NCI-H2227 treated with DMSO at 0.1 percent for 48 hours (cell line): ENCODE measurements around the gene RFPL1.

Experiments
- DNase-seq: peaks from one replicate; lab custom pipeline; 2025; lab: John Stamatoyannopoulos, UW

The RFPL1 gene

GRCh38 chr22:29443452-29443851 is 5.1 kb downstream of the RFPL1 start:
- DNase-seq: no peak

DNA sequence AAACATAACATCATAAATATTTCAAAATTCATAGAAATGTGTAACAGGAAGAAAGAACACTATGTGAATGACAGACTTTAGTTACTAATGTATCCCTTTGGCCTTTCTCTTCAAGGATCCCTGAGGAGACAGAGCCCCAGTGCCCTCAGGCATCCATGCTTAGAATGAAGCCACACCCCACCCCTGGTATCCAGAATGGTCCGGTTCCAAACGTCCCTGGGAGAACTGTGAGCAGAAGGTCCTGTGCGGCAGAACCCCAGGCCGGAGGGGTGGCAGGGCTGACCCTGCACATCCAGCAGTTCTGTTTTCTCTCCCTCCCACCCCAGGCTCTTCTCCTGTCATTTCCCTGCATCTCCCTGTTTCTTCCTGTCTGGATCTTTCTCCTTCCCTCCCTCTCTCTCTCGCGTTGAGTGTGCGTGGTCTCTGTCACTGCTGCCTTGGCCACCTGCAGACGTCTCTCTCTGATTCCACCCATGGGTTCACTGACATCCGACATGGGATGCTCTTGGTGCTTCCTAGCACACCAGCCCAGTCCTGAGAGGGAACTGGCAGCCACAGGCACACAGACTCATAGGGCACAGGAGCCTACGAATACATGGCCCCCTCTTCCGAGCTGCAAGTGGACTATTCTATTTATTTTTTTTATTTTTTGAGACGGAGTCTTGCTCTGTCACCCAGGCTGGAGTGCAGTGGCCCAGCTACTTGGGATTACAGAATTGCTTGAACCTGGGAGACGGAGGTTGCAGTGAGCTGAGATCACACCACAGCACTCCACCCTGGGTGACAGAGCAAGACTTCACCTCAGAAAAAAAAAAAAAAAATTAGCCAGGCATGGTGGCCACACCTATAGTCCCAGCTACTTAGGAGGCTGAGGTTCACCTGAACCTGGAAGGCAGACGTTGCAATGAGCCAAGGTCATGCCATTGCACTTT is 5.7 kb downstream of the RFPL1 start:
- DNase-seq: no peak

- DNase-seq: no peak
Observed at GRCh38 chr22:29445508-29445907, 7.1 kb downstream of the RFPL1 start.

GRCh38 chr22:29447906-29448305 is 9.5 kb downstream of the RFPL1 start:
- DNase-seq: no peak

GRCh38 chr22:29449296-29449875 is 11.0 kb downstream of the RFPL1 start:
- no peak for DNase-seq

DNA sequence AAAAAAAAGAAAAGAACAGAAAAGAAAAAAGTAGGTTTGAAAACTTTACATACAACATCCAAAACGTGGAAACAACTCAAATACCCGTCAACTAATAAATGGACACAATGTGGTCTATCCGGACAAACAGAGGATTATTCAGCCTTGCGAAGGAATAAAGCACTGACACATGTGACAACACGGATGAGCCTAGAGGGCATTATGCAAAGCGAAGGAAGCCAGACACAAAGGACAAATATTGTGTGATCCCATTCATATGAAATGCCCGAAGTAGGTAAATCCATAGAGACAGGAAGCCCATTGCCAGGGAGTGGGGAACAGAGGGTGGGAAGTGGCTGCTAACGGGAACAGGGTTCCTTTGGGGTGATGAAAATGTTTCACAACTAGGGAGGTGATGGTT is 11.8 kb downstream of the RFPL1 start:
- DNase-seq: no peak

GRCh38 chr22:29451863-29452262 is 13.5 kb downstream of the RFPL1 start:
- no peak for DNase-seq

DNA sequence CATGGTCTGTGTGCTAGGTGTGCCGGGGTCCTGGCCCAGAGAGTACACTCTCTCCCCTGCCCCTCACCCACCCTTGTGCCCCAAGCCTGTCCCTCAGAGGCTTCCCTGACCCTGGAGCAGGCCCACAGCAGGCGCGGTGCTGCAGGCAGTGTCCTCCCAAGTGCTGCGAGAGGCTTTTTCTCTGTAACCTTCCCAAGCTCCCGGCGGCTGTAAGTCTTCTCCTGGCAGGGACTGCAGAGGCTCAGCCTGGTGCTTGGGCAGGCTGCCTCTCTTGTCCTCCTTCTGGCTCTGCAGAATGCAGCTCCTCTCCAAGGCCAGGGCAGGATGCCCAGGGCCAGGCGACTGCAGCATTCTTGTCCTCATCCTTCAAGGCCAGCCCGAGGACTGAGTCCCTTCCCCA is 15.9 kb downstream of the RFPL1 start:
- no peak for DNase-seq

DNA sequence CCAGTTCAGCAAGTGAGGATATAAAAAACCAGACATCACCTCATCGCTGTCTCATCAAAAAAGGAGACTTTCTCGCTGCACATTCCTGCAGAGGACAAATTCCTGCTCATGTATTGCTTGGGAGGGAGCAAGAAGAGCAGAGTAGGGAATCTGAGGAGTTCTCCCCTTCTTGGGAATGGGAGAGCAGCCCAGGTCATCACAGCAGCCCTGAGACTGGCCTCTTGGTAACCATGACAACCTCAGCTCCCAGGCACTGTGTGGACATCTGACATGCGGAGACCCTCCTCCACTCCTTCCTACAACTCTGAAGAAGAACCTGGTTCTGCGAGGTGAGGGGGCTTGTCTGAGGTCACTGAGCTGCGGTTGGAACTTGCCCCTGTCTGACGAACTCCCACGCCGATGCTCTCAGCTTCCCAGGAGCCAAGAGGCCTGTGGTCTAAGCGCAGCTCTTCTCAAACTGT is 17.9 kb downstream of the RFPL1 start:
- DNase-seq: no peak

DNA sequence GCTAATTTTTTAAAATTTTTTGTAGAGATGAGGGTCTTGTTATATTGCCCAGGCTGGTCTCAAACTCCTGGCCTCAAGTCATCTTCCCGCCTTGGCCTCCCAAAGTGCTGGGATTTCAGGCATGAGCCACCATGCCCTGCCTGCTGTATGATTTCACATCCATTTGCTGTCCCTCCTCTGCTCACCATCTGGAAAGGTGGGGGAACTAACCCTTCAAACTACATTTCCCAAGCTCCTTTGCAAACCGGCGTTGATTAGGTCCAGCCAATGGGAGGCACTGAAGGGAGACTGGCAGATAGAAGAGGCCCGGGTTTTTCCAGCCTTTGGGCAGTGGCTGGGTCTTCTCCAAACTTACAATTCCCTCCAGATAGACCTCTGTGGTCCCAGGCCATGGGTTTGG is 19.3 kb downstream of the RFPL1 start:
- DNase-seq: peak; percentile 18

- DNase-seq: no peak
Observed at GRCh38 chr22:29458551-29458950, 20.2 kb downstream of the RFPL1 start.

GRCh38 chr22:29459773-29460172 is 21.4 kb downstream of the RFPL1 start:
- DNase-seq: peak; percentile 28

DNA sequence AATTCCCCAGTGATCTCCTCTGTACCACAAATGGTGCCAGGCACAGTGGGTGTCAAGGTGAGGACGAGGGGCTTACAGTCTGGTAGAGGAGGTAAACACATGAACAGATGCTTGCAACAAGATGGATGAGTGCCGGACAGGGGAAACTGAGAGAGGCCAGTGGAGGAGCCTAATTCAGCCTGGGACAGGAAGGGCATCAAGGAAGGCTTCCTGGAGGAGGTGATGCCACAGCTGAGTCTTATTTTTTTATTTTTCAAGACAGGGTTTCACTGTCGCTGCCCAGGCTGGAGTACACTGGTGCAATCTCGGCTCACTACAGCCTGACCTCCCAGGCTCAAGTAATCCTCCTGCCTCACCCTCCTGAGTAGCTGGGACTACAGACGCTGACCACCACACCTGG is 22.9 kb downstream of the RFPL1 start:
- DNase-seq: no peak

- no peak for DNase-seq
Observed at GRCh38 chr22:29463629-29464028, 25.2 kb downstream of the RFPL1 start.

DNA sequence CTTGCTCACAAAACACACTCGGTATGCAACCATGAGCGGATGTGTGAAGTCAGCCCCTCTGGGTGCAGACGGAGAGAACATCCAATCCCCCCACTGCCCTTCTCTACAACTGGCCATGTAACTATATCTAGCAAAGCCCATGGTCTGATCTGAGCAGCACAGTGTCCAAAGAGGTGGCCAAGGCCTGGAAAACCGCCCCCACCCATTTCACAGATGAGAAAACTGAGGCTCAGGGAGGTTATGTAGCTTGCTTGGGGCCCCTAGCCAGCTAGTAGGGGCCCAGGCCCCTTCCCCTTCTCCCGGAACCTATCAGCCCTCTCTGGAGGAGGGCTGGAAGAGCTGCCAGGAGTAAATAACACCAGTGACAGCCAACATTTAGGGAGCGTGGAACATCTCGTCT is 26.2 kb downstream of the RFPL1 start:
- DNase-seq: no peak

- no peak for DNase-seq
Observed at GRCh38 chr22:29469755-29470154, 31.4 kb downstream of the RFPL1 start.

- DNase-seq: no peak
Observed at GRCh38 chr22:29470159-29470855, 31.9 kb downstream of the RFPL1 start.

- no peak for DNase-seq
Observed at GRCh38 chr22:29473001-29473400, 34.6 kb downstream of the RFPL1 start.

DNA sequence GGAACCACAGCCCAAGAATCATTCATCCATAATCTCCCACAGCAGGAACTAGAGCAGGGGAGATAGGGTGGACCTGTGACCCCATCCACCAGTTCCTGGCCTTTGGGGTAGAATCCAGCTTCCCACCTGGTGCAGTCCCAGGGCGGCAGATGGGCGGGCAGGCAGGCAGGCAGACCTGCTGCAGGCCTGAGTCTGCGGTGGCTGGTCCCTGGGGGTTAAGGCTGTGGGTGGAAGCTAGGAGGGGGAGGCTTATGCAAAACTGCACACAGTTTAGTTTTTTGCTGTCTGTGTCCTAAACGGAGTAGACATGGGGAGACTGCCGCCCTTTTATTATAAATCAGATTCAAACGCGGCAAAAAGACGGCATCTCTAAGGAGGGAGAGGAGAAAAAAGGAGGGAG is 37.2 kb downstream of the RFPL1 start:
- no peak for DNase-seq

DNA sequence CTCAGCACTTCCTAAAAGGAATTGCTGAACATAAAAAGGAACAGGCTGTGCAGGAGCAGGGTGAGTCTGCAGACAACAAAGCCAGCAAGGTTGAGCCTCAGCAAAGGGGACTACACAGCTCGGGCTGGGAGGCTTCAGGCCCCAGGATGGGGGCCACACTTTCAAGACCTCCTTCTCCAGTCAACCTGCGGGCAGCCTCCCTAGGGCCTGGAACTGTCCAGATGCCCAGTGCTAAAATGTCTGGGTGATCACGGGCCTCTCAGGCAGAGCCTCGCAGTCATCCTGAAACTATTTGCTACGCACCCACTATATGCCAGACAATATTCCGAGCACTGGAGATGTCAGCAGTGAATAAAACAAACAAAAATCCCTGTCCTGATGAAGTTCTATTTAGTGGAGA is 37.7 kb downstream of the RFPL1 start:
- DNase-seq: no peak

- peak; percentile 62 for DNase-seq
Observed at GRCh38 chr22:29477723-29478318, 39.4 kb downstream of the RFPL1 start.
